Stimulated activated naive CD4-positive, alpha-beta T cell treated with Interleukin-2 at 50 U/mL for 16 hours (primary cell): ENCODE data around the gene TAS2R4.
"Not testable (repeated sequence)": the region's sequence is repeated elsewhere in the genome, so short reads cannot be mapped to it uniquely, and the experiment has no call there.

Experiments used
- DNase-seq: peaks from one replicate; lab custom pipeline; 2025; lab: John Stamatoyannopoulos, UW

The TAS2R4 gene, protein sequence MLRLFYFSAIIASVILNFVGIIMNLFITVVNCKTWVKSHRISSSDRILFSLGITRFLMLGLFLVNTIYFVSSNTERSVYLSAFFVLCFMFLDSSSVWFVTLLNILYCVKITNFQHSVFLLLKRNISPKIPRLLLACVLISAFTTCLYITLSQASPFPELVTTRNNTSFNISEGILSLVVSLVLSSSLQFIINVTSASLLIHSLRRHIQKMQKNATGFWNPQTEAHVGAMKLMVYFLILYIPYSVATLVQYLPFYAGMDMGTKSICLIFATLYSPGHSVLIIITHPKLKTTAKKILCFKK

GRCh38 chr7:141776374-141776773 is at the start of gene TAS2R4:
TSS of gene TAS2R4 (plus strand) at chr7:141776674. CDS start at chr7:141778489, 1,815 bp downstream.
- DNase-seq, result no peak

DNA sequence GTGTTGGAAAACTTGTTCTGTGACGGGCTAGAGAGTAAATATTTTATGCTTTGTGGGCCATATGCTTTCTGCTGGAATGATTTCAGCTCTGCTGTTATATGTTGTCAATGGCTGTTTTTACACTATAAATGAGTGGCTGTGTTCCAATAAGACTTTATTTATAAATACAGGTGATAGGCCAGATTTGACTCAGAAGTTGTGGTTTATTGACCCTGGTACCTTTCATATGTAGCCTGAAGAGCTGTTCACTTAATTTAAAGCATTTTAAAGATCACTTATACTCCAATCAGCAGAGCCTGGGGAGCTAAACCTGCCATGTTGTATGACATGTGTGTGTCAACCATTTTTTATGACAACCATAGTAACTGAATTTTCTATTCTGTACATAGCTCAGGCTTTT is 47.5 kb upstream of the TAS2R4 start:
- no peak for DNase-seq

DNA sequence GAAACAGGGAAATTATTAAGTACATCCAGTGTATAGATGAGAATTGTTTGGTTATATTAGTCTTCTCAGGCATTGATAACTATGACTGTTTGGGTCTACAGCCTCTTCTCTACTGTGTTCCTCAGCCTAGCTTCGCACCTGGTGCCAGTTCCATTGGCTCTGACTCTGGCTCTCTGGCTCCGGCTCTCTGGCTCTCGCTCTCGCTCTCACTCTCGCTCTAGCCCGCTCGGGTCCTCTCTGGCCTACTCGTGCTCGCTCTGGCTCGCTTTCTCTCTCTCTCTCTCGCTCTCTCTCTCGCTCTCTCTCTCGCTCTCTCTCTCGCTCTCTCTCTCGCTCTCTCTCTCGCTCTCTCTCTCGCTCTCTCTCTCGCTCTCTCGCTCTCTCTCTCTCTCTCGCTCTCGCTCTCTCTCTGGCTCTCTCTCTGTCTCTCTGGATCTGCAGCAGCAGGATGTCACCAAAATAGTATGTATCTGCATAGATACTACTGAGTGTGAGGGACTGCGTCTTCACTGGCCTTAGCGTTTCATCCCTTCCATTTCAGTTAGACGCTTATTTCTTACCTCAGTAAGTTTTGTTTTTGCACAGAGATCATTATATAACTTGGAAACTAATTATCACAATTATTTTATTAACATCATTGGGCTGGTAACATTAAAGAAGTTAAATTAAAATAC is 44.9 kb upstream of the TAS2R4 start:
- DNase-seq, result no peak

DNA sequence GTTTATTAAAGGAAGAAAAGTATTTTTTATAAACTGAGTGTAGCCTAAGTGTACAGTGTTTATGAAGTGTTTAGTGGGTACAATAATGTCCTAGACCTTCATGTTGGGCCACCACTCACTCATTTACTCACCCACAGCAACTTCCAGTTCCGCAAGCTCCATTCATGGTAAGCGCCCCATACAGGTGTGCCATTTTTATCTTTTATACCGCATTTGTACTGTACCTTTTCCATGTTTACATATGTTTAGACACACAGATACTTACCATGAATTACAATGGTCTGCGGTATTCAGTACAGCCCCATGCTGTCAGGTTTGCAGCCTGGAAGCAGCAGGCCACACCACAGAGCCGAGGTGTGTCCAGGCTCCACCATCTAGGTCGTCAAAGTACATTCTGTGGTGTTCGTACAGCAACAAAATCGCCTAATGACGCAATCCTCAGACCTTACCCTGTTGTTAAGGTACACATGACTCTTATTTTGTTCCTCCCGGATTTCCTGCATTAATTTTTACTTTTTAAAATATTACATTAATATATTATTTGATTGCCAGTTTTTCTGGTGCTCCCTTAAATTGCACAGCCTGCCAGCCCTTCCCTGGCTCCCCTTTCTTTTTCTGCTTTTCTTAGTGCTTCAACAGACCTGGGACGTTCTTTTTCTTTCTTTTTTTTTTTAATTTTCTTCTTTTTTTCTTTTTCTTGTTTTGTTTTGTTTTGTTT is 39.2 kb upstream of the TAS2R4 start:
- no peak for DNase-seq

GRCh38 chr7:141737836-141738591 is 38.5 kb upstream of the TAS2R4 start, which contains the start of gene SSBP1:
TSS of gene SSBP1 (plus strand) at chr7:141738358. CDS start at chr7:141739167, 809 bp downstream.
- DNase-seq, result peak; percentile 93

- DNase-seq, result no peak
Measured at GRCh38 chr7:141738592-141739013, 37.9 kb upstream of the TAS2R4 start.

- no peak for DNase-seq
Measured at GRCh38 chr7:141739250-141739649, 37.2 kb upstream of the TAS2R4 start.

DNA sequence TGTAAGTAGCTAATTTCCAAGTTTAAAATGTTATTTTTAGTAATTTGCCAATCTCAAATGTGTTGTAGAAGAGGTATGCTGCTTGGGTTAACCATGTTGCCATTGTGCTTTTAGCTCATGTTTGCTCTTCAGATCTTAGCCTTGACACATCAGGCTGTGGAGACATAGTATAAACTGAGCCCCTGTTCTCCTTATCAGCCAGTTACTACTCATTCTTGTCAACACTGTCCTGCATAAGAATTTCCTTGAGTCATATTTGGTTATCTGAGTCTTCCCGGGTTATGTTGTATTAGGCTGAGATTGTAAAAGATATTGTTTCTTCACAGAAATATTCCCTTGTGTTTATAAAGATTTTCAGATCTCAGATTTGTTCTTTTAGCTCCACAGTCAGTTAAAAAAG is 34.2 kb upstream of the TAS2R4 start:
- no peak for DNase-seq

GRCh38 chr7:141744131-141744530 is 32.3 kb upstream of the TAS2R4 start:
- DNase-seq, result no peak

DNA sequence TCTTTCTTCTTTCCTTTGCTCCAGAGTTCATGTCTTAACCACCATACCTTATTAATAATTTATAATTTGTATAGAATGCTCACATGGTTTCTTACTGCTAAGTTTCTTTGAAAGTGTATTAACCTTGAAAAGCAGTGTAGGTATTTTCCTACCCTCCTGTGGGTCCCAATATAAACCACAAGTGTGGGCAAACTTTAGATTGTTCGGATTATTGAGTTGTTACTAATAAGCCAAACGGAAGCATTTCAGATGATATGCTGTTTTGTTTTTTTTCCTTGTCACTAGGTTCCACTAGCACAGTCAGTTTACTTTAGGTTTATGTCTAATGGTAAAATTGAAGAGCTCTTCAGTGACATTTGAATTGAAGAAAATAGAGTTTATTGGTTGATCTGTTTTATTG is 28.1 kb upstream of the TAS2R4 start:
- DNase-seq, result no peak

- DNase-seq, result not testable (repeated sequence)
Measured at GRCh38 chr7:141751904-141752303, 24.6 kb upstream of the TAS2R4 start.

GRCh38 chr7:141752634-141753033 is 23.8 kb upstream of the TAS2R4 start:
- DNase-seq, result no peak

GRCh38 chr7:141754939-141755338 is 21.5 kb upstream of the TAS2R4 start:
- DNase-seq, result no peak

- no peak for DNase-seq
Measured at GRCh38 chr7:141763797-141764196, 12.7 kb upstream of the TAS2R4 start, which contains the start of gene TAS2R3. TSS of gene TAS2R3 (plus strand) at chr7:141764097. CDS start at chr7:141764159, 62 bp downstream.

DNA sequence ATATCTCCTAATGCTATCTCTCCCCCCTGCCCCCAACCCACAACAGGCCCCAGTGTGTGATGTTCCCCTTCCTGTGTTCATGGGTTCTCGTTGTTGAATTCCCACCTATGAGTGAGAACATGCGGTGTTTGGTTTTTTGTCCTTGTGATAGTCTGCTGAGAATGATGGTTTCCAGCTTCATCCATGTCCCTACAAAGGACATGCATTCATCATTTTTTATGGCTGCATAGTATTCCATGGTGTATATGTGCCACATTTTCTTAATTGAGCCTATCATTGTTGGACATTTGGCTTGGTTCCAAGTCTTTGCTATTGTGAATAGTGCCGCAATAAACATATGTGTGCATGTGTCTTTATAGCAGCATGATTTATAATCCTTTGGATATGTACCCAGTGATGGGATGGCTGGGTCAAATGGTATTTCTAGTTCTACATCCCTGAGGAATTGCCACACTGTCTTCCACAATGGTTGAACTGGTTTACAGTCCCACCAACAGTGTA is 6.3 kb upstream of the TAS2R4 start:
- DNase-seq, result not testable (repeated sequence)

GRCh38 chr7:141785706-141786552 is 9.5 kb downstream of the TAS2R4 start:
- no peak for DNase-seq

GRCh38 chr7:141788296-141788695 is 11.8 kb downstream of the TAS2R4 start:
- DNase-seq, result no peak

DNA sequence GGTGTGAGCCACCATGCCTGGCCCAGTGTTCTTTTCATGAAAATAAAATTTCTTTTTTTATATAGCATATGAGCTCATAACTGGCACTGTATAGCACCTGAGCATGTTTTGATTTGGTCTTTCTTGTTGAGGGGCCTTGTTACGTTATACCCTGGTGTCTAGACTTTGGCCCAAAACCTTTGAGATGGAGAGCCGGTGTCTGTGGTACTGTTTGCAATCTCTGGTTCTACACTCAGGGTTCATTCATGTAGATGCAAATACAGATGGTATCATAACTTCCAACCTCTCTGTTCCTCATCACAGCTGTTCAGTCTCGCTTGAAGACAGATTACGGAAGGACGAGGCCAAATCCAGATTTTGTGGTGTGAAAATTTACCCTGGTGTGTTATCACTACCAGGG is 13.4 kb downstream of the TAS2R4 start, which contains the start of gene TAS2R5:
Gene TAS2R5, plus strand, starts transcription at position 301 of the 400 bp plus-strand sequence. CDS start 145 bp downstream, outside the sequence.
- DNase-seq, result no peak

- DNase-seq, result no peak
Measured at GRCh38 chr7:141792526-141792925, 16.1 kb downstream of the TAS2R4 start.

- no peak for DNase-seq
Measured at GRCh38 chr7:141820067-141820466, 43.6 kb downstream of the TAS2R4 start.

DNA sequence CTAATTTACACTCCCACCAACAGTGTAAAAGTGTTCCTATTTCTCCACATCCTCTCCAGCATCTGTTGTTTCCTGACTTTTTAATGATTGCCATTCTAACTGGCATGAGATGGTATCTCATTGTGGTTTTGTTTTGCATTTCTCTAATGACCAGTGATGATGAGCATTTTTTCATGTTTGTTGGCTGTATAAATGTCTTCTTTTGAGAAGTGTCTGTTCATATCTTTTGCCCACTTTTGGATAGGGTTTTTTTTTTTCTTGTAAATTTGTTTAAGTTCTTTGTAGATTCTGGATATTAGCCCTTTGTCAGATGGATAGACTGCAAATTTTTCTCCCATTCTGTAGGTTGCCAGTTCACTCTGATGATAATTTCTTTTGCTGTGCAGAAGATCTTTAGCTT is 46.0 kb downstream of the TAS2R4 start:
- DNase-seq, result not testable (repeated sequence)
